ENCODE measurements around the gene NUDCD3. TPM values are rescaled to one million over a fixed set of nuclear protein-coding genes. Genes with fewer than 3 reads are reported as not detected.

The NUDCD3 gene
- total and polyA plus RNA-seq, 4 donors: 15.4 to 30.7 (median 24.3) TPM

DNA sequence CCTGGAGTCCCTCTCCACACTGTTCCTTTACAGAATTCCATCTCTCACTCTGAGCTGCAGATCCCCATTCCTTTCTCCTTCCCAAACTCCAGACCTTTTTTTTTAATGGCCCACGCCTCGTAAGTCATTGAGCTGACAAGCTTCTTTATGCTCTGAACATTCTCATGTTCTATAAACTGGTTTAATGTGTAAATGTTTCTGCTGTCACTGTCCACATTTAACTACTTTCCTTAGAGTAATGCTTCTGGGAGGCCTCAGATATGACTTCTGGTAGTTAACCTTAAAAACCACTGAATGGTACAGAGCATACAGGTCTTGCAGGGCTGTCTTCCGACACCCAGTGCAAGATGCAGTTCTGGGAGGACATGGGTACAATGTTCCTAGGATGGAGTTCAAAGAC is 94.0 kb downstream of the NUDCD3 start:
- H3K27me3 ChIP-seq (ENCODE audit: control insufficient read depth in 4 of 4, insufficient read depth in 4 of 4, low read length in 3 of 4): no peaks in the 10 kb centered on the region
- TF ChIP-seq SP1 (IDR thresholded peaks at IDR 0.05): no peak
- no peak for TF ChIP-seq RXRA (IDR thresholded peaks at IDR 0.05)
- no peak for TF ChIP-seq TAF1 (conservative IDR thresholded peaks at IDR 0.05)
- TF ChIP-seq GABPA (IDR thresholded peaks at IDR 0.05 in 1 of 2, conservative IDR thresholded peaks at IDR 0.05 in 1 of 2): no peak
- no peak for TF ChIP-seq JUND (IDR thresholded peaks at IDR 0.05)
- TF ChIP-seq ZBTB33 (IDR thresholded peaks at IDR 0.05): no peak
- no peak for TF ChIP-seq NR2F2 (IDR thresholded peaks at IDR 0.05)
- no peak for TF ChIP-seq ATF3 (IDR thresholded peaks at IDR 0.05)
- TF ChIP-seq RAD21 (IDR thresholded peaks at IDR 0.05): no peak
- no peak for TF ChIP-seq HNF4A (conservative IDR thresholded peaks at IDR 0.05)
- no peak for TF ChIP-seq FOXA2 (IDR thresholded peaks at IDR 0.05)
- TF ChIP-seq HNF4G (IDR thresholded peaks at IDR 0.05): no peak
- no peak for TF ChIP-seq FOXA1 (IDR thresholded peaks at IDR 0.05)
- TF ChIP-seq, protein P1, sequence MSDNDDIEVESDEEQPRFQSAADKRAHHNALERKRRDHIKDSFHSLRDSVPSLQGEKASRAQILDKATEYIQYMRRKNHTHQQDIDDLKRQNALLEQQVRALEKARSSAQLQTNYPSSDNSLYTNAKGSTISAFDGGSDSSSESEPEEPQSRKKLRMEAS (IDR thresholded peaks at IDR 0.05): no peak
- no peak for TF ChIP-seq EGR1 (IDR thresholded peaks at IDR 0.05; ENCODE audit: low read depth in 2 of 2)
- TF ChIP-seq, protein P2, sequence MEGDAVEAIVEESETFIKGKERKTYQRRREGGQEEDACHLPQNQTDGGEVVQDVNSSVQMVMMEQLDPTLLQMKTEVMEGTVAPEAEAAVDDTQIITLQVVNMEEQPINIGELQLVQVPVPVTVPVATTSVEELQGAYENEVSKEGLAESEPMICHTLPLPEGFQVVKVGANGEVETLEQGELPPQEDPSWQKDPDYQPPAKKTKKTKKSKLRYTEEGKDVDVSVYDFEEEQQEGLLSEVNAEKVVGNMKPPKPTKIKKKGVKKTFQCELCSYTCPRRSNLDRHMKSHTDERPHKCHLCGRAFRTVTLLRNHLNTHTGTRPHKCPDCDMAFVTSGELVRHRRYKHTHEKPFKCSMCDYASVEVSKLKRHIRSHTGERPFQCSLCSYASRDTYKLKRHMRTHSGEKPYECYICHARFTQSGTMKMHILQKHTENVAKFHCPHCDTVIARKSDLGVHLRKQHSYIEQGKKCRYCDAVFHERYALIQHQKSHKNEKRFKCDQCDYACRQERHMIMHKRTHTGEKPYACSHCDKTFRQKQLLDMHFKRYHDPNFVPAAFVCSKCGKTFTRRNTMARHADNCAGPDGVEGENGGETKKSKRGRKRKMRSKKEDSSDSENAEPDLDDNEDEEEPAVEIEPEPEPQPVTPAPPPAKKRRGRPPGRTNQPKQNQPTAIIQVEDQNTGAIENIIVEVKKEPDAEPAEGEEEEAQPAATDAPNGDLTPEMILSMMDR (IDR thresholded peaks at IDR 0.05; ENCODE audit: low read depth, low read length, missing input control): no peak
- TF ChIP-seq, protein P3, sequence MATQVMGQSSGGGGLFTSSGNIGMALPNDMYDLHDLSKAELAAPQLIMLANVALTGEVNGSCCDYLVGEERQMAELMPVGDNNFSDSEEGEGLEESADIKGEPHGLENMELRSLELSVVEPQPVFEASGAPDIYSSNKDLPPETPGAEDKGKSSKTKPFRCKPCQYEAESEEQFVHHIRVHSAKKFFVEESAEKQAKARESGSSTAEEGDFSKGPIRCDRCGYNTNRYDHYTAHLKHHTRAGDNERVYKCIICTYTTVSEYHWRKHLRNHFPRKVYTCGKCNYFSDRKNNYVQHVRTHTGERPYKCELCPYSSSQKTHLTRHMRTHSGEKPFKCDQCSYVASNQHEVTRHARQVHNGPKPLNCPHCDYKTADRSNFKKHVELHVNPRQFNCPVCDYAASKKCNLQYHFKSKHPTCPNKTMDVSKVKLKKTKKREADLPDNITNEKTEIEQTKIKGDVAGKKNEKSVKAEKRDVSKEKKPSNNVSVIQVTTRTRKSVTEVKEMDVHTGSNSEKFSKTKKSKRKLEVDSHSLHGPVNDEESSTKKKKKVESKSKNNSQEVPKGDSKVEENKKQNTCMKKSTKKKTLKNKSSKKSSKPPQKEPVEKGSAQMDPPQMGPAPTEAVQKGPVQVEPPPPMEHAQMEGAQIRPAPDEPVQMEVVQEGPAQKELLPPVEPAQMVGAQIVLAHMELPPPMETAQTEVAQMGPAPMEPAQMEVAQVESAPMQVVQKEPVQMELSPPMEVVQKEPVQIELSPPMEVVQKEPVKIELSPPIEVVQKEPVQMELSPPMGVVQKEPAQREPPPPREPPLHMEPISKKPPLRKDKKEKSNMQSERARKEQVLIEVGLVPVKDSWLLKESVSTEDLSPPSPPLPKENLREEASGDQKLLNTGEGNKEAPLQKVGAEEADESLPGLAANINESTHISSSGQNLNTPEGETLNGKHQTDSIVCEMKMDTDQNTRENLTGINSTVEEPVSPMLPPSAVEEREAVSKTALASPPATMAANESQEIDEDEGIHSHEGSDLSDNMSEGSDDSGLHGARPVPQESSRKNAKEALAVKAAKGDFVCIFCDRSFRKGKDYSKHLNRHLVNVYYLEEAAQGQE (IDR thresholded peaks at IDR 0.05): no peak
- no peak for TF ChIP-seq YY1 (IDR thresholded peaks at IDR 0.05)
- WGBS: 95% methylated on average over 3 of the region's 3 CpGs
- H3K9ac ChIP-seq (ENCODE audit: low read depth in 1 of 2, low read length in 2 of 2): no peak overlapping the region
- no peak overlapping the region for H3K4me3 ChIP-seq (ENCODE audit: low read depth in 1 of 3, low read length in 3 of 3)
- no peak for DNase-seq (ENCODE audit: low spot score)
- peaks cover 0 to 4% (median 0%) of the 10 kb centered on the region in 4 donors for H3K4me1 ChIP-seq (ENCODE audit: control insufficient read depth in 4 of 4, insufficient read depth in 4 of 4, low read length in 3 of 4)
- peaks cover 2 to 20% (median 13%) of the 10 kb centered on the region in 4 donors for H3K36me3 ChIP-seq (ENCODE audit: control insufficient read depth in 4 of 4, insufficient read depth in 3 of 4, low read depth in 1 of 4, low read length in 3 of 4)
- H3K9me3 ChIP-seq (ENCODE audit: control insufficient read depth in 4 of 4, low read length in 3 of 4): no peaks in the 10 kb centered on the region
- H3K27ac ChIP-seq (ENCODE audit: low read depth in 1 of 2, low read length in 2 of 2): no peak overlapping the region

Measured in liver (tissue), 9 donors.